HEK293 (cell line): ENCODE results near the gene FRY.

ENCODE experiments used
- CTCF ChIA-PET: fragments of 350-600 bp; formaldehyde crosslinking; extraction: SDS; loops from one replicate; lab custom pipeline; 2021; ENCODE audit warnings: antibody characterized with exemption; lab: Yijun Ruan, JAX
- POLR2A ChIA-PET: fragments of 300-600 bp; formaldehyde crosslinking; extraction: SDS; loops from one replicate; lab custom pipeline; 2020; ENCODE audit warnings: antibody characterized with exemption, inconsistent platforms; lab: Yijun Ruan, JAX
- H3K27ac ChIP-seq: fragments of 200-500 bp; sonication (Bioruptor generic); 2 replicates; pipeline ENCODE4 v1.5.1; 2014; ENCODE audit warnings: low read depth, low read length, control low read depth, inconsistent platforms; ENCODE audit errors: extremely low read depth
- H3K36me3 ChIP-seq, 2 experiments: fragments of 200-500 bp in 1 of 2; sonication (Bioruptor generic) in 1 of 2; 1 replicate in 1 of 2; 2 replicates in 1 of 2; pipeline ENCODE4 v1.5.1; 2014 to 2017; ENCODE audit warnings: inconsistent platforms in 2 of 2, low read length in 2 of 2; ENCODE audit not compliant: control insufficient read depth in 2 of 2, insufficient read depth in 1 of 2
- H3K4me1 ChIP-seq: fragments of 200-500 bp; sonication (Bioruptor generic); 2 replicates; pipeline ENCODE4 v1.5.1; 2014; ENCODE audit warnings: mild to moderate bottlenecking, low read length, inconsistent platforms; ENCODE audit not compliant: control insufficient read depth, insufficient read depth
- H3K4me3 ChIP-seq: 2 replicates; pipeline ENCODE4 v1.5.1; 2011; ENCODE audit warnings: low read depth, mild to moderate bottlenecking, control low read depth, low read length, moderate library complexity
- H3K9me3 ChIP-seq: fragments of 200-500 bp; sonication (Bioruptor generic); 2 replicates; pipeline ENCODE4 v1.5.1; 2014; ENCODE audit warnings: low read depth, low read length, inconsistent platforms; ENCODE audit not compliant: control insufficient read depth, insufficient read depth
- GFI1B ChIP-seq: fragments of 450-650 bp; formaldehyde crosslinking; IDR thresholded peaks from 2 replicates; pipeline ENCODE4 v1.5.1; 2016; ENCODE audit warnings: missing biosample characterization, missing genetic modification characterization
- GLIS2 ChIP-seq: fragments of 450-650 bp; formaldehyde crosslinking; IDR thresholded peaks from 2 replicates; pipeline ENCODE4 v1.5.1; 2016; ENCODE audit warnings: missing biosample characterization, missing genetic modification characterization
- HOXD13 ChIP-seq: sonication (generic); formaldehyde crosslinking; IDR thresholded peaks from 2 replicates; pipeline ENCODE4 v1.8.0; 2022; ENCODE audit warnings: missing genetic modification reagents, borderline replicate concordance
- OSR2 ChIP-seq: fragments of 450-650 bp; formaldehyde crosslinking; IDR thresholded peaks from 2 replicates; pipeline ENCODE4 v1.5.1; 2016; ENCODE audit warnings: missing biosample characterization, missing genetic modification characterization
- RBAK ChIP-seq: fragments of 450-650 bp; formaldehyde crosslinking; IDR thresholded peaks from 2 replicates; pipeline ENCODE4 v1.5.1; 2016; ENCODE audit warnings: missing biosample characterization, missing genetic modification characterization
- SP2 ChIP-seq: fragments of 450-650 bp; formaldehyde crosslinking; IDR thresholded peaks from 2 replicates; pipeline ENCODE4 v1.5.1; 2016; ENCODE audit warnings: missing biosample characterization, missing genetic modification characterization
- TRIM28 ChIP-seq: IDR thresholded peaks from 2 replicates; pipeline ENCODE4 v1.6.1; 2011; ENCODE audit warnings: low read length, control low read depth, borderline replicate concordance
- WT1 ChIP-seq: fragments of 450-650 bp; formaldehyde crosslinking; IDR thresholded peaks from 2 replicates; pipeline ENCODE4 v1.5.1; 2016; ENCODE audit warnings: missing biosample characterization, missing genetic modification characterization
- ZBTB1 ChIP-seq: fragments of 450-650 bp; formaldehyde crosslinking; IDR thresholded peaks from 2 replicates; pipeline ENCODE4 v1.5.1; 2016; ENCODE audit warnings: missing biosample characterization, missing genetic modification characterization
- ZBTB17 ChIP-seq: fragments of 450-650 bp; formaldehyde crosslinking; IDR thresholded peaks from 2 replicates; pipeline ENCODE4 v1.5.1; 2016; ENCODE audit warnings: missing biosample characterization, missing genetic modification characterization
- ZFP41 ChIP-seq: fragments of 450-650 bp; formaldehyde crosslinking; IDR thresholded peaks from 2 replicates; pipeline ENCODE4 v1.5.1; 2016; ENCODE audit warnings: missing biosample characterization, missing genetic modification characterization, borderline replicate concordance
- ZFP69B ChIP-seq: fragments of 450-650 bp; formaldehyde crosslinking; IDR thresholded peaks from 2 replicates; pipeline ENCODE4 v1.5.1; 2016; ENCODE audit warnings: missing biosample characterization, missing genetic modification characterization
- ZNF10 ChIP-seq: fragments of 450-650 bp; formaldehyde crosslinking; IDR thresholded peaks from 2 replicates; pipeline ENCODE4 v1.5.1; 2017; ENCODE audit warnings: missing biosample characterization, missing genetic modification characterization
- ZNF132 ChIP-seq: fragments of 450-650 bp; formaldehyde crosslinking; IDR thresholded peaks from 2 replicates; pipeline ENCODE4 v1.5.1; 2017; ENCODE audit warnings: missing biosample characterization, missing genetic modification characterization, borderline replicate concordance
- ZNF169 ChIP-seq: fragments of 450-650 bp; formaldehyde crosslinking; IDR thresholded peaks from 2 replicates; pipeline ENCODE4 v1.5.1; 2016; ENCODE audit warnings: missing biosample characterization, missing genetic modification characterization
- ZNF214 ChIP-seq: fragments of 450-650 bp; formaldehyde crosslinking; IDR thresholded peaks from 2 replicates; pipeline ENCODE4 v1.5.1; 2017; ENCODE audit warnings: missing biosample characterization, mild to moderate bottlenecking, missing genetic modification characterization, borderline replicate concordance
- ZNF274 ChIP-seq, 2 experiments: fragments of 200-500 bp in 1 of 2; fragments of 450-650 bp in 1 of 2; sonication (Bioruptor generic) in 1 of 2; formaldehyde crosslinking in 1 of 2; IDR thresholded peaks; 2 replicates each; pipeline versions ENCODE4 v1.5.1 to v1.6.1; 2014 to 2016; ENCODE audit warnings: borderline replicate concordance in 1 of 2, inconsistent platforms in 1 of 2, low read length in 1 of 2, missing biosample characterization in 1 of 2, missing genetic modification characterization in 1 of 2
- ZNF350 ChIP-seq: fragments of 450-650 bp; formaldehyde crosslinking; IDR thresholded peaks from 2 replicates; pipeline ENCODE4 v1.5.0; 2017; ENCODE audit warnings: missing biosample characterization, mild to moderate bottlenecking, missing genetic modification characterization
- ZNF366 ChIP-seq: fragments of 450-650 bp; formaldehyde crosslinking; conservative IDR thresholded peaks from 2 replicates; pipeline ENCODE4 v1.5.1; 2016; ENCODE audit warnings: missing biosample characterization, missing genetic modification characterization
- ZNF416 ChIP-seq: fragments of 450-650 bp; formaldehyde crosslinking; IDR thresholded peaks from 2 replicates; pipeline ENCODE4 v1.5.1; 2016; ENCODE audit warnings: missing biosample characterization, missing genetic modification characterization
- ZNF560 ChIP-seq: fragments of 450-650 bp; formaldehyde crosslinking; IDR thresholded peaks from 2 replicates; pipeline ENCODE4 v1.5.1; 2017; ENCODE audit warnings: missing biosample characterization, missing genetic modification characterization, borderline replicate concordance
- ZNF623 ChIP-seq: fragments of 450-650 bp; formaldehyde crosslinking; IDR thresholded peaks from 2 replicates; pipeline ENCODE4 v1.5.1; 2016; ENCODE audit warnings: missing biosample characterization, missing genetic modification characterization
- ZNF777 ChIP-seq: fragments of 450-650 bp; formaldehyde crosslinking; IDR thresholded peaks from 2 replicates; pipeline ENCODE4 v1.5.1; 2017; ENCODE audit warnings: missing biosample characterization, missing genetic modification characterization, borderline replicate concordance
- ZNF791 ChIP-seq: fragments of 450-650 bp; formaldehyde crosslinking; IDR thresholded peaks from 2 replicates; pipeline ENCODE4 v1.5.1; 2016; ENCODE audit warnings: missing biosample characterization, missing genetic modification characterization
- ZNF792 ChIP-seq: fragments of 450-650 bp; formaldehyde crosslinking; IDR thresholded peaks from 2 replicates; pipeline ENCODE4 v1.5.1; 2016; ENCODE audit warnings: missing biosample characterization, missing genetic modification characterization
- TF ChIP-seq, protein P1 (sequence below): fragments of 450-650 bp; formaldehyde crosslinking; IDR thresholded peaks from 2 replicates; pipeline ENCODE4 v1.5.1; 2016; ENCODE audit warnings: missing biosample characterization, missing genetic modification characterization

Gene FRY

DNA sequence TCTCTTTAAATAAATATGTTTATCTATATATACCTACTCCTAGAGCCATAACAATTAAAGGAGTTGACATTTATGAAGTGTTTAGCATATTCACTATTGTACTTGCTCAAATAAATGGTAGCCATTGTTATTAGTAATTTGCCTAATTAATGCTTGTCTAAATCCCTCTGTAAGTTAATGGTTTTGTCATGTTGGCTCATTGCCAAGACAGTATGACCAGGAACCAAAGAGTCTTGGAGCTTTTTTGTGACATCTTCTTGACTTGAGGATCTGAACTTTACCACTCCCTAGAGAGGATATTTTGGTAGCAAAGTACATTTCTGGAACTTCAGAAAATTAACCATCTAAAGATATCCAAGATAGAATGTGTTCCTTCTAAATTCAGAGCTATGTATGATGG is 15.5 kb downstream of the FRY start:
- Histone ChIP-seq H3K27ac (no peak overlapping the region), H3K9me3 (no peaks in the 10 kb centered on the region), H3K4me3 (no peak overlapping the region), H3K4me1 (peaks cover 7% of the 10 kb centered on the region; the same call in 1 of the 2 replicates), H3K36me3 (no peaks in the 10 kb centered on the region)
- TF ChIP-seq, protein P1, sequence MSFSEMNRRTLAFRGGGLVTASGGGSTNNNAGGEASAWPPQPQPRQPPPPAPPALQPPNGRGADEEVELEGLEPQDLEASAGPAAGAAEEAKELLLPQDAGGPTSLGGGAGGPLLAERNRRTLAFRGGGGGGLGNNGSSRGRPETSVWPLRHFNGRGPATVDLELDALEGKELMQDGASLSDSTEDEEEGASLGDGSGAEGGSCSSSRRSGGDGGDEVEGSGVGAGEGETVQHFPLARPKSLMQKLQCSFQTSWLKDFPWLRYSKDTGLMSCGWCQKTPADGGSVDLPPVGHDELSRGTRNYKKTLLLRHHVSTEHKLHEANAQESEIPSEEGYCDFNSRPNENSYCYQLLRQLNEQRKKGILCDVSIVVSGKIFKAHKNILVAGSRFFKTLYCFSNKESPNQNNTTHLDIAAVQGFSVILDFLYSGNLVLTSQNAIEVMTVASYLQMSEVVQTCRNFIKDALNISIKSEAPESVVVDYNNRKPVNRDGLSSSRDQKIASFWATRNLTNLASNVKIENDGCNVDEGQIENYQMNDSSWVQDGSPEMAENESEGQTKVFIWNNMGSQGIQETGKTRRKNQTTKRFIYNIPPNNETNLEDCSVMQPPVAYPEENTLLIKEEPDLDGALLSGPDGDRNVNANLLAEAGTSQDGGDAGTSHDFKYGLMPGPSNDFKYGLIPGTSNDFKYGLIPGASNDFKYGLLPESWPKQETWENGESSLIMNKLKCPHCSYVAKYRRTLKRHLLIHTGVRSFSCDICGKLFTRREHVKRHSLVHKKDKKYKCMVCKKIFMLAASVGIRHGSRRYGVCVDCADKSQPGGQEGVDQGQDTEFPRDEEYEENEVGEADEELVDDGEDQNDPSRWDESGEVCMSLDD: no peak
- TF ChIP-seq ZFP41 (tag by site-specific recombination) (no peak), ZNF350 (tag by site-specific recombination) (0 out of 2 replicates have a peak, but pooled peaks have one; percentile 14), RBAK (no peak)
- POLR2A ChIA-PET: no interaction called here
- CTCF ChIA-PET: interaction anchor here (0.5 kb wide), 2 partner anchors 45 to 100 kb away, joined by 4 read pairs; no protein-coding TSS in a partner anchor

DNA sequence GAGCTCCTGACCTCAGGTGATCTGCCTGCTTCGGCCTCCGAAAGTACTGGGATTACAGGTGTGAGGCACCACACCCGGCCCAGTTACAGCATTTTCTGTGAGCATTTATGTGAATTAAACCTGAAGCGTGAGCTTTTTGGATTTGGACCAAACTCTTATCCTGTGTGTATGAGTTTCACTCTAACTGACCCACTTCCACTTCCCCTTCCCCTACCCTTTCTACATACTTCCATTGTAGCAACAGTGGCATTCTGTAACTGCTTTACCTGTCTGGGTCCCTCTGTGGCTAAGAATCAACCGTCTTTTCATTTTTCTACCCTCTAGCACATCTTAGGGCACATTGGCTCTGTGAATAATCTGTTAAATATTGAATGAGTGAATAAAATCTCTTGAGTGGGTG is 16.2 kb downstream of the FRY start:
- Histone ChIP-seq H3K4me1 (peaks cover 7% of the 10 kb centered on the region; the same call in 1 of the 2 replicates), H3K4me3 (no peak overlapping the region), H3K27ac (no peak overlapping the region), H3K9me3 (no peaks in the 10 kb centered on the region), H3K36me3 (no peaks in the 10 kb centered on the region)
- CTCF ChIA-PET: interaction anchor here (0.5 to 0.7 kb wide), 2 partner anchors 46 to 138 kb away, joined by 4 read pairs; no protein-coding TSS in a partner anchor
- TF ChIP-seq TRIM28 (no peak), ZNF350 (tag by site-specific recombination) (no peak), ZNF792 (tag by site-specific recombination) (no peak), ZNF366 (tag by site-specific recombination) (no peak), ZBTB1 (tag by site-specific recombination) (no peak), ZNF132 (tag by site-specific recombination) (no peak), GLIS2 (tag by site-specific recombination) (no peak), ZNF10 (tag by site-specific recombination) (no peak), HOXD13 (CRISPR knock-in tag) (no peak), SP2 (tag by site-specific recombination) (no peak), ZNF791 (no peak), ZNF214 (tag by site-specific recombination) (no peak), ZNF274 (IDR thresholded peaks at IDR 0.05; ENCODE audit: low read length) (no peak), ZNF274 (tag by site-specific recombination; IDR thresholded peaks at IDR 0.05; ENCODE audit: borderline replicate concordance) (no peak), OSR2 (tag by site-specific recombination) (no peak)
- POLR2A ChIA-PET: no interaction called here

DNA sequence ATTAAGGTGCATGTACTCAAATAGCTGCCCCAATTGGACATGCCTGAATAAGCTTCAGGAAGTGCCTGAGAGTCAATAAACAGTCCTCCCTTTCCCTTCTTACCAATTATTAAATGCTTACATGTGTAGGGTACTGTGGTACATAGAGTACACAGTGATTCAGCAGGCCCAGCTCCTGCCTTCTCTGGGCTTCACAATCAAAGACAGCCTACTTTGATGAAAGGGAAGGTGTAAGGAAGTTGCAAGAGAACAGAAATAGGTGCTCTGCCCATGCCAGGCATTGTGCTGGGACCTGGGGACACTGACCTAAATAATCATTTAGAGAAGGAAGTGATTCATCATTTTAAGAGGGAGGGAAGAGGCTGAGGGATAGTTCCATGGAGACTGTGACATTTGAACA is 17.2 kb downstream of the FRY start:
- no peaks in the 10 kb centered on the region for H3K9me3 ChIP-seq
- peaks cover 7% of the 10 kb centered on the region; the same call in 1 of the 2 replicates for H3K4me1 ChIP-seq
- CTCF ChIA-PET: interaction anchor here (0.6 to 0.7 kb wide), 2 partner anchors 16 to 139 kb away, joined by 4 read pairs; no protein-coding TSS in a partner anchor
- no peak overlapping the region for H3K27ac ChIP-seq
- no peak overlapping the region for H3K4me3 ChIP-seq
- no peaks in the 10 kb centered on the region for H3K36me3 ChIP-seq
- POLR2A ChIA-PET: no interaction called here
- TF ChIP-seq ZNF416 (no peak), ZBTB17 (tag by site-specific recombination) (peak; percentile 42; the same call in 1 of the 2 replicates), ZNF623 (tag by site-specific recombination) (no peak), GFI1B (tag by site-specific recombination) (no peak), ZNF777 (no peak), WT1 (tag by site-specific recombination) (0 out of 2 replicates have a peak, but pooled peaks have one; percentile 31), ZFP69B (tag by site-specific recombination) (no peak), ZNF169 (tag by site-specific recombination) (no peak), ZNF560 (tag by site-specific recombination) (no peak), HOXD13 (CRISPR knock-in tag) (no peak), ZBTB1 (tag by site-specific recombination) (no peak)
- TF ChIP-seq, all 188 proteins: peak for 2
